Measurements from ENCODE around the gene CCDC77.

The CCDC77 gene

DNA sequence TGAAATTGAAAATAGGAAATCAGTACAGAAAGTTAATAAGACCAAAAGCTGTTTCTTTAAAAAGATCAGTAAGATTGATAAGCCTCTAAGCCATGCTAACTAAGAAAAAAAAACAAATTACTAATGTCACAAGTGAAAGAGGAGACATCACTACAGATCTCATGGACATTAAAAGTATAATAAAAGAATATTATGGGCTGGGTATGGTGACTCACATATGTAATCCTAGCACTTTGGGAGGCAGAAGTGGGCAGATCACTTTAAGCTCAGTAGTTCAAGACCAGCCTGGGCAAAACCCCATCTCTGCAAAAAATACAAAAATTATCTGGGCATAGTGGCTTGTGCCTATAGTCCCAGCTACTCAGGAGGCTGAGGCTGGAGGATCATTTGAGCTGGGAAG lies 88.8 kb downstream of the CCDC77 start:
- H3K27ac ChIP-seq = no peak overlapping the region
- no peak overlapping the region for H3K4me3 ChIP-seq (ENCODE audit: low read depth in 1 of 2, low read length in 1 of 2)
- no peaks in the 10 kb centered on the region for H3K4me1 ChIP-seq (ENCODE audit: control insufficient read depth in 1 of 2, insufficient read depth in 1 of 2, low read depth in 1 of 2, low read length in 1 of 2)
- TF ChIP-seq, protein P1, sequence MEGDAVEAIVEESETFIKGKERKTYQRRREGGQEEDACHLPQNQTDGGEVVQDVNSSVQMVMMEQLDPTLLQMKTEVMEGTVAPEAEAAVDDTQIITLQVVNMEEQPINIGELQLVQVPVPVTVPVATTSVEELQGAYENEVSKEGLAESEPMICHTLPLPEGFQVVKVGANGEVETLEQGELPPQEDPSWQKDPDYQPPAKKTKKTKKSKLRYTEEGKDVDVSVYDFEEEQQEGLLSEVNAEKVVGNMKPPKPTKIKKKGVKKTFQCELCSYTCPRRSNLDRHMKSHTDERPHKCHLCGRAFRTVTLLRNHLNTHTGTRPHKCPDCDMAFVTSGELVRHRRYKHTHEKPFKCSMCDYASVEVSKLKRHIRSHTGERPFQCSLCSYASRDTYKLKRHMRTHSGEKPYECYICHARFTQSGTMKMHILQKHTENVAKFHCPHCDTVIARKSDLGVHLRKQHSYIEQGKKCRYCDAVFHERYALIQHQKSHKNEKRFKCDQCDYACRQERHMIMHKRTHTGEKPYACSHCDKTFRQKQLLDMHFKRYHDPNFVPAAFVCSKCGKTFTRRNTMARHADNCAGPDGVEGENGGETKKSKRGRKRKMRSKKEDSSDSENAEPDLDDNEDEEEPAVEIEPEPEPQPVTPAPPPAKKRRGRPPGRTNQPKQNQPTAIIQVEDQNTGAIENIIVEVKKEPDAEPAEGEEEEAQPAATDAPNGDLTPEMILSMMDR (IDR thresholded peaks at IDR 0.05) = no peak
- H3K36me3 ChIP-seq = no peaks in the 10 kb centered on the region
- no peaks in the 10 kb centered on the region for H3K9me3 ChIP-seq
- peaks cover 49% of the 10 kb centered on the region for H3K27me3 ChIP-seq
